ENCODE measurements around the gene PNMA1.

DNA sequence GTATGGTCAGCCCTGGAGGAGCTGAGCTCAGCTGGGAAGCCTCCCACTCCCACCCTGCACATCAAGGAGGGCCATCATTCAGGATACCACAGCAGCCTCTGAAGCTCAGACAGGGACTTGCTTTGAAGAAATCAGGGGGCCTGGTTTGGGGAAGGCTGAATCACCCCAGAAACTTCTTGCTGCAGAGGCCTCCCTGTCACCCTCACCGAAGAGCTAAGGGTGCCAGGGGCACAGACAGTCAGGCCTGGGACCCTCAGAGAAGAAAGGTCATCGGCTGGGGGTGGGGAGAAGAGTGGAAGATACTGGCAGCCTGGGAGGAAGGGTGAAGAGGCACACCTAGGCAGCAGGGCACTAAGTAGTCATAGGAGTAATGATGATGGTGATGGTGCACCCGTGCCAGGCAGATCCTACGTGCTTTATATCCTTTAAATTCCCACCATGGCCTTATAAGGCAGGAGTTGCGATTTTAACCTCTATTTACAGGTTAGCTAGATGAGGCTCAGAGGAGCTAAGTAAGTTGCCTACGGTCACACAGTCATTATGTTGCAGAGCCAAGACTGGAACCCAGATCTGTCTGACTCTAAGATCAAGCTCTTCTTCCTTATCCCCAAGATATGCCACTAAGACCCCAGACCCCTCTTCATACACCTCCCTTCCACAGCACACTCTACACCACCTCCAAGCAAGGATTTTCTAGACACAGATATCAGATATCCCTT, 28.5 kb upstream of the PNMA1 start:
- TF ChIP-seq CTCF (IDR thresholded peaks at IDR 0.05; ENCODE audit: low read depth, low read length) (no peak), EZH2phosphoT487 (IDR thresholded peaks at IDR 0.05; ENCODE audit: low read depth) (no peak)

Measured in OCI-LY3 (cell line).